KBM-7 (cell line): ENCODE data around the gene EEF1A2.
A peak's percentile ranks its signal among the peaks of the same experiment; 100 is the strongest.
"Not testable (repeated sequence)": the region's sequence is repeated elsewhere in the genome, so short reads cannot be mapped to it uniquely, and the experiment has no call there.

Experiments
- DNase-seq: peaks from one replicate; pipeline ENCODE4 v3.0.0-alpha.2; 2015
- in situ Hi-C: fragments of 300-500 bp; cut with MboI; formaldehyde crosslinking; loops from 2 replicates; pipeline ENCODE4 v1.14.3; 2020; ENCODE audit warnings: low sequenced_read_pairs, low pct_unique_long_range_greater_than_20kb, mixed read lengths

The EEF1A2 gene

DNA sequence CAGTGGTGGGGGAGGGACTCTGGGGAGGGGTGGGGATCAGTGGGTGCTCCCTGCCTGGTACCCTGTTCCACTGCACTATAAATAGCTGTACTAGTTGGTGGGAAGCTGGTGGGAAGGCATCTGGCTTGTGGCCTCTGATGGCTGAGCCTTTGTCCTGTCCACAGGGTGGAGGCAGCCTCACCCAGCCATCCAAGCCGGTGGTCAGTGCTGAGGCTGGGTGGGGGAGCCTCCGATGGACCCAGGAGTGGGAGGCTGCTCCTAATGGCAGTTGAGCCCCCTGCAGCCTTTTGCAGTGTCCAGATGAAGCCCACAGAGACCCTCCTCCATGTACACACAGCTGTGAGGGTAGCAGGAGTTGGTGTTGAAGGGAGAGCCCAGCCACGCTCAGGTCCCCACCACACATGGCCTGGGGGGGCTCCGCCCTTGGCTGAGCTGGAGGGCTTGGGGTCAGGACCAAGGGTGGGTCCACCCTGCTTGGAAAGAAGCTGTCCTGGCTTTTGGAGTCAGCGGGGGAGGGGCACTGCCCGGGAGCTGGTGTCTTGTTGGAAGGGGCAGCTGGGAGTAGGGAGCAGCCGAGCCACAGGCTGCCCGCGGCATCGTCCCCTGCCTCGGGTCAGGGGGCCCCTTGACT, 24.2 kb upstream of the EEF1A2 start:
- DNase-seq = no peak
- in situ Hi-C loops = no loop called here

DNA sequence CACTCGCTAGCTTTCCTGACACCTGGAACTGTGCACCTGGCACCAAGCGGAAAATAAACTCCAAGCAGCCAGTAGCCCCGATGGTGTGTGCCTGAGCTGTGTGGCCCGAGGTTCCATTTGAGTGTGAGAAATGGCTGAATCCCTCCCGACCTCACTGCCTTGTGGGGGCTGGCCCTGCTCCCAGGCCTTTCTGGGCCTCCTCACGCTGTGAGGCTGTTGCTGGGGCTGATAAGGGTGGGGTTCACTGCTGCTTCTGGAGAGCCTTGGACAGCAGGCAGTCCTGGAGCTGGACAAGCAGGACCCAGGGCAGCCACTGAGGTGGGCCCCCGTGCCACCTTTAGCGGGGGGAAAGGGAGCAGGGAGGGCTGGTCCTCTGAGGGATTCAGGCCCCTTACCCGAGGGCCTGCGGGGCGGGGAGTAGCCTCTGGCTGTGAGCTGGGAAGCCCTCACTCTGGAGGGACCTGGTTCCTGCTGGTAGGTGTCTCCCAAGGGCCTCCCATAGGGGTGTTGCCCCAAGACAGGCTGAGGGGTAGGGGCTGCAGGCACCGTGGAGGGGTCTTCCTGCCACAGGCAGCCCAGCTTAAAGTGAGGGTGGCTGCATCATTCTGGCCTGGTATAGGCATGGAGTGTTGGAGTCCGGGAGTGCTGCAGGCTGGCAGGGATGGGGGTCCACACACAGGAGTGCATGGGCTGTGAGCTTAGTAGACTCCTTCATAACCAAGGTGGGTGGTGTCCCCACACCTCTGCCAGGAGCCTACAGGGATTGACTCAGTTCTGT, 23.4 kb upstream of the EEF1A2 start:
- DNase-seq = no peak
- in situ Hi-C loops = no loop called here

DNA sequence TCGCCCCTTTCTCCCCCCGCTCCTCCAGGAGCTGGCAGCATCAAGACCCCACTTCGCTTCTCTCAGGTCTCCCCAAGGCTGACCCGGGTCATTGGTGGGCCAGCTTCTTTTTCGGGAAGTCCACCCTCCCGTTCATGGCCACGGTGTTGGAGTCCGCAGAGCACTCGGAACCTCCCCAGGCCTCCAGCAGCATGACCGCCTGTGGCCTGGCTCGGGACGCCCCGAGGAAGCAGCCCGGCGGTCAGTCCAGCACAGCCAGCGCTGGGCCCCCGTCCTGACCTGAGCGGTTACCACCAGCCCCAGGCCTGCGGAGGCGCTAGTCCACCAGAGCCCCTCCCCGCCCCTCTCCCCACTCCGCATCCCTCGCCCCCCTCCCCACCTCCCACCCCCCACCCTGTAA, 22.7 kb upstream of the EEF1A2 start:
- in situ Hi-C loops = no loop called here
- DNase-seq = no peak

DNA sequence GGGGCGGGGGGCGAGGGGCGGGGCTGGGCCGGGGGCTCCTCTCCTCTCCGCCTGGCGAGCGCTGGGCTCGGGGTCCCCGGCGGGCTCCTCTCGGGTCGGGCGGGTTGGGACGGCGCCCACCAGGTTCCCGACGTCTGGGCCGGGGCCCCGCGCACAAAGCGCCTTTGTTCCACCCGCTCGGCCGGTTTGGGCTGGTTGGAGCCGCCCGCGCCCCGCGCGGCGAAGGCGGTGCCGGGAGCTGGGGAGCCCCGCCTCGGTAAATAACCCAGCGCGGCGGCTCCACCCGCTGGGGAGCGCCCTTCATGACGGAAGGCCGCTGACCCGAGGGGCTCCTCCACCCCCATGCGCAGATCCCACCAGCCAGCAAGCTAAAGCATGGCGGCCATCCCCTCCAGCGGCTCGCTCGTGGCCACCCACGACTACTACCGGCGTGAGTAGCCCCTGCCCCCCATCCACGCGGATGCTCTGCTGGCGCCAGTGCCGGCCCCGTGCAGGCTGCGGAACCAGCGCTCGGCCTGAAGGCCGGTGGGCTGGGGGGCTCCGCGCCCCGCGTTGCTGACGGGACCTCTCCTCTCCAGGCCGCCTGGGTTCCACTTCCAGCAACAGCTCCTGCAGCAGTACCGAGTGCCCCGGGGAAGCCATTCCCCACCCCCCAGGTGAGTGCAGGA, 22.2 kb upstream of the EEF1A2 start:
- DNase-seq = peak; percentile 47

GRCh38 chr20:63520504-63520933, 21.6 kb upstream of the EEF1A2 start, which contains the start of gene PPDPF:
TSS of gene PPDPF (plus strand) at chr20:63520765. CDS start at chr20:63521309, 544 bp downstream.
- in situ Hi-C loops = no loop called here
- DNase-seq = peak; percentile 65

More for the DNA sequence above, 22.2 kb upstream of the EEF1A2 start:
- in situ Hi-C loops = no loop called here

GRCh38 chr20:63519668-63520503, 21.0 kb upstream of the EEF1A2 start:
- in situ Hi-C loops = no loop called here
- peak; percentile 66 for DNase-seq

- no peak for DNase-seq
These were observed 20.2 kb upstream of the EEF1A2 start for GRCh38 chr20:63518946-63519667.

GRCh38 chr20:63518351-63518861, 19.5 kb upstream of the EEF1A2 start:
- no peak for DNase-seq
- in situ Hi-C loops = no loop called here

More at GRCh38 chr20:63518946-63519667, 20.2 kb upstream of the EEF1A2 start:
- in situ Hi-C loops = no loop called here

DNA sequence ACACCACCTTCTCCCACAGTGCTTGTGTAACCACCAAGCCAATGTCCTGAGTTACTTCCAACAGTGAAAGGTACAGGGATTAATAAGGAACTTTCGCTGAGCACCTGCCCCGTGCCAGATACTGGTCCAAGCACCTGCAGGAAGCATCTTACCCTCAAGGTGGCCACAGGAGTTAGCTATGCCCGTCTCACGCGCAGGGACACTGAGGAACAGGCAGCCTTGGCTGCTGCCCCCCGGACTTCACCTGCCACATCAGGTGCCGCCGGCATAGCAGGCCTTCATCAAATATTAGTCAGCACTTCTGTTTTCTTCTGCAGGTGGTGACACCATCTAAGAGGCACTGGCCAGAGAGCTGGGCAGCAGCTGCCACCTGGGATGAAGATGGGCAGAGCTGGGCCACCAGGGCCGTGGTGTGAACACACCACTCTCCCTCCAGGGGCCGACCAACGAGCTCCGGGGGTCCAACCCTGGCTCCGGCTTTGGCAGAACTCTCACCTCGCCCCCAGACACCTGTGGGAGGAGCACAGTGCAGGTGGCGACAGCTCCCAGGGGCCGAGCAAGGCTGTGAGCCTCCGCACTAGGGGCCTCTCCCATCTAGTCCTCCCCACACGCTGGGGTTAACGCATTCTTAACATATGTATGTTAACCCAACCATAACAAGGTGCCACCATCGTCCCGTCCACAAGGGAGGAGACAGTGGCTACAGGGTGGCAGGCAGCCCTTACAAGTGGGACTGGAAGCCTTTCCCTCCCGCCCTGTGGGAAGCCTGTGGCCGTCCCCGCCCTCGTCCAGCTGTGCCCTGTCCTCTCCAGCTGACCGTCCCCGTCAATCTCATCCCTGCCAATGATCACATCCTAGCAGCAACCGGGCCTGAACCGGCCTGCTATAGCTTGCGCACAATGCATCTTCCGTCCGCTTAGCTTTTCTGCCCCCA, 18.8 kb upstream of the EEF1A2 start:
- in situ Hi-C loops = no loop called here

DNA sequence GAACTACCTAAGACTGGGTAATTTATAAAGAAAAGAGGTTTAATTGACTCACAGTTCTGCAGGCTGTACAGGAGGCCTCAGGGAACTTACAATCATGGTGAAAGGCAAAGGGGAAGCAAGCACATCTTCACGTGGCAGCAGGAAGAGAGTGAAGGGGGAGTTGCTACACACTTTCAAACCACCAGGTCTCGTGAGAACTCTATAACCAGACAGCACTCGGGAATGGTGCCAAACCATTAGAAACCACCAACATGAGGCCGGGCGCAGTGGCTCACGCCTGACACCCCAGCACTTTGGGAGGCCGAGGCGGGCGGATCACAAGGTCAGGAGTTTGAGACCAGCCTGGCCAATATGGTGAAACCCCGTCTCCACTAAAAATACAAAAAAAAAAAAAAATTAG, 15.6 kb upstream of the EEF1A2 start:
- DNase-seq = peak; percentile 84
- in situ Hi-C loops = not testable (repeated sequence)

More for the DNA sequence above, 18.8 kb upstream of the EEF1A2 start:
- no peak for DNase-seq

DNA sequence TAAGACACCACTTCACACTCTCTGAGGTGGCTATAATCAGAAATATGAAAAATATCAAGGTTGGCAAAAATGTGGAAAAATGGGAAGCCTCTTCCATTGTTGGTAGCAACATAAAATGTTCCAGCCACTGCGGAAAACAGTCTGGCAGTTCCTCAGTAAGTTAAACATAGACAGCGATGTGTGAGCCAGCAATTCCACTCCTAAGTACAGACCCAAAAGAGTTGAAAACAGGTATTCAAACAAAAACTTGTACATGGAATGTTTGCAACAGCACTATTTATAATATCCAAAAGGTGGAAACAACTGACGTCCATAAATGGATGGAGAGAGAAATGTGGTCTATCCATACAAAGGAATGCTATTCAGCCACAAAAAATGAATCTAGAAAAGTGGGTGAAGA, 14.3 kb upstream of the EEF1A2 start:
- in situ Hi-C loops = no loop called here
- DNase-seq = no peak

DNA sequence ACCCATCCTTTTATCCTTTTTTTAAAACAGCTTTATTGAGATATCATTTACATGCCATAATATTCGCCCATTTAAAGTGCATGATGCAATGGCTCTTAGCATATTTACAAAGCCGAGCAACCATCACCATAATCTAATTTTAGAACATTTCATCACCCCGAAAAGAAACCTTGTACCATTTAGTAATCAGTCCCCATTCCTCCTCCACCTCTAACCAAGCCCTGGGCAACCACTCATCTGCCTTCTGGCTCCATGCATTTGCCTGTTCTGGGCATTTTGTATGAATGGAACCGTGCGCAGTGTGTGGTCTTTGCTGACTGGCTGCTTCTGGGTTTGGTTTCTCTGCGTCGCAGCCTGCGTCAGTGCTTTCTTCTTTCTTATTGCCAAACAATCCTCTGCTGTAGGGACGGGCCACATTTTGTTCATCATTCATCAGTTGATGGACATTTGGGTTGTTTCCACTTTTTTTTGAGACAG, 10.2 kb upstream of the EEF1A2 start:
- DNase-seq = no peak
- in situ Hi-C loops = no loop called here

GRCh38 chr20:63508072-63508768, 9.3 kb upstream of the EEF1A2 start:
- peak; percentile 33 for DNase-seq
- in situ Hi-C loops = no loop called here

GRCh38 chr20:63507083-63507743, 8.3 kb upstream of the EEF1A2 start:
- DNase-seq = no peak
- in situ Hi-C loops = no loop called here

GRCh38 chr20:63505723-63506122, 6.8 kb upstream of the EEF1A2 start:
- in situ Hi-C loops = no loop called here
- no peak for DNase-seq

DNA sequence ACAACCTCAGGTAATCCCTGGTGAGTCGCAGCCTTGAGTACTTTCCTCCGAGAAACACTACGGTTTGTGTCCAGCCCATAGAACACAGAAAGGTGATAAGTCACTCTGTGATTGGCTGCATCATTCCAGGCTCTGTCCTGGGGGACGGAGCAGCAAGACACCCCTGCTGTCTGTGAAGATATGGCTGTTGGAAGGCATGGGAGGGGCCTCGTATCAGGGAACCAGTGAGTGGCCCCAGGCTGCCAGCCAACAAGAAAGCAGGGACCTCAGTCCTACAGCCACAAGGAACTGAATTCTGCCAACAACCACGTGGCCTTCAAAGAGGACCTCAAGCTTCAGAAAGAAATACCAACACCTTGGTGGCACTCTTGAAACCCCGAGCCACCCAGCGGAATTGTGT, 6.4 kb upstream of the EEF1A2 start:
- in situ Hi-C loops = no loop called here
- no peak for DNase-seq
